Upper lobe of right lung (tissue), 1 donor: ENCODE measurements around the gene PLPPR3. TPM values are rescaled to one million over a fixed set of nuclear protein-coding genes. Genes with fewer than 3 reads are reported as not detected.

Experiments used
- ATAC-seq: fragments of 200-7000 bp; cut with Tn5 transposase; one replicate; pipeline ENCODE4 v1.9.1; 2020; ENCODE audit warnings: mild to moderate bottlenecking, moderate library complexity
- DNase-seq: peaks from one replicate; pipeline ENCODE4 v3.0.0-alpha.2; 2020
- H3K27ac ChIP-seq: fragments of 200-600 bp; one replicate; pipeline ENCODE4 v1.8.0; 2022
- H3K27me3 ChIP-seq: fragments of 200-600 bp; one replicate; pipeline ENCODE4 v1.8.0; 2022; ENCODE audit warnings: mild to moderate bottlenecking
- H3K36me3 ChIP-seq: fragments of 200-600 bp; one replicate; pipeline ENCODE4 v1.8.0; 2022
- H3K4me1 ChIP-seq: fragments of 200-600 bp; one replicate; pipeline ENCODE4 v1.8.0; 2022
- H3K4me3 ChIP-seq: fragments of 200-600 bp; one replicate; pipeline ENCODE4 v1.8.0; 2022; ENCODE audit warnings: mild to moderate bottlenecking
- H3K9me3 ChIP-seq: fragments of 200-600 bp; one replicate; pipeline ENCODE4 v1.8.0; 2022
- CTCF ChIP-seq: fragments of 200-600 bp; IDR thresholded peaks from one replicate; pipeline ENCODE4 v1.8.0; 2022; ENCODE audit warnings: antibody characterized with exemption
- intact Hi-C: fragments of 100-400 bp; cut with DNase I; formaldehyde crosslinking; loops from one replicate; pipeline ENCODE4 v1.11.0; 2022
- total RNA-seq: library from RNA; stranded (reverse); fragmentation: NEBNext Ultra II Directional; extraction: Animal tissue kit (Norgen Biotek cat#: 25700); gene quantifications from one replicate; pipeline ENCODE4 v1.2.1, GENCODE V29; 2021
- donor health status: DM: no; HTN: yes; CAD: no; lungs with severe emphysema.

The PLPPR3 gene
- total RNA-seq, 1 donor from 2014 or later: 0.46 TPM

- intact Hi-C loops: no loop called here
- H3K4me3 ChIP-seq: peak overlapping the region; percentile 16
- peaks cover under 1% of the 10 kb centered on the region for H3K36me3 ChIP-seq
- no peak for TF ChIP-seq CTCF
- no peaks in the 10 kb centered on the region for H3K9me3 ChIP-seq
- DNase-seq: peak; percentile 88
- no peak overlapping the region for H3K27ac ChIP-seq
- ATAC-seq: peak; percentile 45
- peaks cover 15% of the 10 kb centered on the region for H3K4me1 ChIP-seq
- no peaks in the 10 kb centered on the region for H3K27me3 ChIP-seq
Observed at GRCh38 chr19:862581-863314, 41.0 kb upstream of the PLPPR3 start.

GRCh38 chr19:861756-862580 is 40.2 kb upstream of the PLPPR3 start:
- ATAC-seq (peak; percentile 60), DNase-seq (peak; percentile 86)
- Histone ChIP-seq H3K4me3 (no peak overlapping the region), H3K9me3 (no peaks in the 10 kb centered on the region), H3K36me3 (no peaks in the 10 kb centered on the region), H3K27ac (no peak overlapping the region), H3K4me1 (peaks cover 15% of the 10 kb centered on the region), H3K27me3 (no peaks in the 10 kb centered on the region)
- intact Hi-C loops: no loop called here
- TF ChIP-seq CTCF: peak; percentile 13

GRCh38 chr19:861141-861755 is 39.5 kb upstream of the PLPPR3 start:
- no peak for TF ChIP-seq CTCF
- Histone ChIP-seq H3K9me3 (no peaks in the 10 kb centered on the region), H3K4me3 (peak overlapping the region; percentile 55), H3K27me3 (no peaks in the 10 kb centered on the region), H3K4me1 (peaks cover 15% of the 10 kb centered on the region), H3K36me3 (no peaks in the 10 kb centered on the region), H3K27ac (no peak overlapping the region)
- DNase-seq (peak; percentile 65), ATAC-seq (no peak)
- intact Hi-C loops: no loop called here

- Histone ChIP-seq H3K4me3 (peak within 1 kb of the TSS; percentile 55), H3K36me3 (no peaks in the 10 kb centered on the region), H3K27me3 (no peaks in the 10 kb centered on the region), H3K4me1 (peaks cover 14% of the 10 kb centered on the region), H3K27ac (peak within 1 kb of the TSS; percentile 72), H3K9me3 (no peaks in the 10 kb centered on the region)
- DNase-seq: peak; percentile 82
- peak; percentile 19 for ATAC-seq
- intact Hi-C loops: loop anchor here (5.0 to 10.0 kb wide), 2 partner anchors 58 to 94 kb away; partner anchors contain the start of gene KISS1R
- no peak for TF ChIP-seq CTCF
Observed at GRCh38 chr19:858868-859843, 37.4 kb upstream of the PLPPR3 start, which contains the start of gene CFD. Gene CFD (plus strand): TSS chr19:859664. CDS start chr19:859690, 26 bp downstream.
